Activated CD4-positive, alpha-beta T cell treated with anti-CD3 and anti-CD28 coated beads, Interleukin-2, Interleukin-4, amounts not matched to agents 100 ng/mL and 50 ng/mL, durations not matched to agents 16 hours and 8 hours (primary cell): Measurements from ENCODE around the gene SMIM9.

Source experiments
- DNase-seq: peaks from one replicate; pipeline ENCODE4 v3.0.0-alpha.2; 2020; ENCODE audit warnings: low spot score

The SMIM9 gene

GRCh38 chrX:154780968-154781367 lies 53.5 kb downstream of the SMIM9 start:
- no peak for DNase-seq

GRCh38 chrX:154779261-154779660 lies 55.2 kb downstream of the SMIM9 start:
- no peak for DNase-seq

GRCh38 chrX:154776753-154777152 lies 57.7 kb downstream of the SMIM9 start:
- DNase-seq, result no peak

- no peak for DNase-seq
These were observed 58.8 kb downstream of the SMIM9 start for GRCh38 chrX:154775419-154776349.

GRCh38 chrX:154774622-154775021 lies 59.8 kb downstream of the SMIM9 start:
- DNase-seq, result no peak
